Stimulated activated CD4-positive, alpha-beta T cell treated with anti-CD3 and anti-CD28 coated beads, Interleukin-2, amount 100 ng/mL, for 4 hours (primary cell): ENCODE results near the gene NVL.

Experiments used
- DNase-seq: peaks from one replicate; pipeline ENCODE4 v3.0.0-alpha.2; 2020; ENCODE audit warnings: low read depth

NVL gene

DNA sequence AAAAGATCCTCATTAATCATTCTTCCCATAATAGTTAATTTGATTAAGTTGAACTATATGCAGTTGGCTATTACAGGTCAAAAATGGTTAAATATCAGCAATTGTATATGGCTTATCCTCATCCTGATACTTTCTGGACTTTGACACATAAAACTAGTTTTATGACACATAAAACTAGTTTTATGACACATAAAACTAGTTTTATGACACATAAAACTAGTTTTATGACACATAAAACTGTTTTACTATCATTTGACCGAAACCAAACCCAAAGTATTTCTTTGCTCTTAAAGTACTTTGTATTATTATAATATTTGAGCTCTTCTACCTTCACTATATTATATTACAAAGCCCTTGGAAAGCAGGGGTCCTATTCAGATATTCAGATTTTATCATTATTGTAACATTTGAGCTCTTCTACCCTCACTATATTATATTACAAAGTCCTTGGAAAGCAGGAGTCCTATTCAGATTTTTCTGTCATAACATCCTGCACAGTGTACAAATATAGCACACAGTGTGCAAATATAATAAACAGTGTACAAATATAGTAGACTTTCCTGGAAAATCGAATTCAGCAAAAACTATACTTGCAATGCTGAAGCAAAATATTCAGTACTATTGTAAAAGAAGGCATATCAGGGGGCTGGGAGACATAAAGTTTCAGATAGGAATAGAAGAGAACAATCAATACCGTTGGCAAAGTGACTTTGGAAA, 53.0 kb downstream of the NVL start:
- no peak for DNase-seq

- DNase-seq, result no peak
These were observed 54.9 kb downstream of the NVL start for GRCh38 chr1:224274970-224275626.

- no peak for DNase-seq
These were observed 56.3 kb downstream of the NVL start for GRCh38 chr1:224273641-224274040.

- no peak for DNase-seq
These were observed 58.9 kb downstream of the NVL start for GRCh38 chr1:224271106-224271505.

DNA sequence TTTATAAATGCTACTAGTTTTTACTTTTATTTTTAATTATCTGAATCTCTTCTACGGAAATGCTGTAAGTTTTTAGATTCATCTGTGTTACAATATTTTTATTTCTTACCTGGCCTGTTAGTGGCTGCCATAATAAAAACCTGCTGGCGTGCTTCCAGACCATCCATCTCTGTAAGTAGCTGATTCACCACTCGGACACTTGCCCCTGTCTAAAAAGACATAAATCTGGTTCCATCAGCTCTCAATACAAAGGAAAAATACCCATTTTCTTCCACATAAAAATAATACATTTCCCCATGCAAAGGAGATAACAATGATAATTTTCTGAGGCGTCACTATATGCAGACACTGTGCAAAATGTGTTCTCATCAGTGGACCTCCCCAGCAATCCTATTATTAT, 62.0 kb downstream of the NVL start:
- no peak for DNase-seq

GRCh38 chr1:224266915-224267856, 62.8 kb downstream of the NVL start:
- DNase-seq, result no peak

DNA sequence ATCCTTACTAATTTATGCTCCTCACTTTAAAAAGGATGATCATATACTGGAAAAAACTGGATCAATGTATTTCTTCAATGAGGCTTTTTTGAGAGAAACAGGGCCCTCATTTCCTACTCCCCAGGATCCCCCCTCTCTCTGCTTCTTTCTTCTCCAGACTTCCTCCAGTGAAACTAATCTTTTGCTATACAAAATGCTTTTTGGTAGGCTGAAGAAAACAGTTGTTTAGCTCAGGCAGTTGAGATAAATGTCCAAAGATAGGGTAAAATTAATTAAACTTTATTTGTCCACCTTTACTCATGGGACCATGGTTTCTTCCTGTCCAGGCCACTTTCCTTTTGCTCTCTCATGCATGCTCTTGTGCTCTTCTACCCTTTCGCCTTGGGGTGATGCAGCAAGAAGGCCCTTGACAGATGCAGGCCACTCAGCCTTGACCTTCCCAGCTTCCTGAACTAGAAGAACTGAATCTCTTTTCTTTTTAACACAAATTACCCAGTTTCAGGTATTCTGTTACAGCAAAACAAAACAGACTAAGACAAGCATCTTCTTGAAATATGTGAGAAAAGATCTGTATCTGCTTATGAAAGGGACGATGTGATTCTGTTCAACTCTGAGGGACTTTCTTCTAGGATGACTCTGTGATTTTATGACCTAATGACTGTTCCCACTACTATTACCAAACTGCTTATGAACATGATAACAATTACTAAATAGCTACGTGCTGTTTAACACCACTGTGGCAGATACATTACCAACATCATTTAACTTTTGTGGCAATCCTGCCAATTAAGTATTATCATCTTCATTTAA, 63.7 kb downstream of the NVL start:
- DNase-seq, result no peak

DNA sequence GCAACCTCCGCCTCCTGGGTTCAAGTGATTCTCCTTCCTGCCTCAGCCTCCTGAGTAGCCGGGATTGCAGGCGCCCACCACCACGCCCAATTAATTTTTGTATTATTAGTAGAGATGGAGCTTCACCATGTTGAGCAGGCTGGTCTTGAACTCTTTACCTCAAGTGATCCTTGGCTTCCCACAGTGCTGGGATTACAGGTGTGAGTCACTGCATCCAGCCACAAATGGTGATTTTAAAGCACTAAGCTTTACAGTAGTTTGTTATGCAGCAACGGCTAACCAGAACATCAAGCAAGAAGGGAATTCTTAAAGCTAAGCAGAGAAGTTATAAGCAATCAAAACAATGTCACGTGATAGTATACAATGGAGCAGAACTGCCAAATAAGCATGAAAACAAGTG, 65.7 kb downstream of the NVL start:
- no peak for DNase-seq

GRCh38 chr1:224262373-224263054, 67.5 kb downstream of the NVL start:
- no peak for DNase-seq

DNA sequence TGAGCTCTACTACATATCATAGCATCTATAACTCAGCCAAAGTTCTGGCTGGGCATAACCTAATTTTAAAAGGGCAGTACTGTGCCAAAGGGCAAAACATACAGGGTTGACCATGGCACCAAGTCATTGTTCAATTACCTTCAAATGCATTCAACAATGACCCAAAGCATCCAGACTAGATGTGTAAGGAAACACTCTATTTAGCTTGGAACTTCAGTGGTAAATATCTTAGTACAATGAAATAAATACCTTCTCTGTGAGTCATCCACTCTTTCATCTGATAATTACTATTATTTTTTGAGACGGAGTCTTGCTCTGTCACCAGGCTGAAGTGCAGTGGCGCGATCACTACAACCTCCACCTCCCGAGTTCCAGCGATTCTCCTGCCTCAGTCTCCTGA, 70.0 kb downstream of the NVL start:
- DNase-seq, result no peak

DNA sequence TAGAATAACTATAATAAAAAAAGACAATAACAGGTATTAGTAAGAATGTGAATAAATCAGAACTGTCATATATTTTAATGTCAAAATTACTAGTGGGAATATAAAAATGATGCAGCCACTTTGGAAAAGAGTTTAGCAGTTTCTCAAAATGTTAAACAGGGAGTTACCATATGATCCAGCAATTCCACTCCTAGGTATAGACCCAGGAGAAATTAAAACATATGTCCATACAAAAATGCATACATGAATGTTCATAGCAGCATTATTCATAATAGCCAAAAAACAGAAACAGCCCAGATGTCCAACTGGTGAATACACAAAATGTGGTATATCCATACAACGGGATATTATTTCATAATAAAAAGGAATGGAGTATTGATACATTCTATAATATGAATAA, 71.6 kb downstream of the NVL start:
- DNase-seq, result no peak

- DNase-seq, result no peak
These were observed 73.3 kb downstream of the NVL start for GRCh38 chr1:224256640-224257039.

GRCh38 chr1:224253721-224254120, 76.3 kb downstream of the NVL start:
- DNase-seq, result no peak

- DNase-seq, result no peak
These were observed 77.5 kb downstream of the NVL start for GRCh38 chr1:224252479-224252878.

- DNase-seq, result no peak
These were observed 78.2 kb downstream of the NVL start for GRCh38 chr1:224251741-224252146.

DNA sequence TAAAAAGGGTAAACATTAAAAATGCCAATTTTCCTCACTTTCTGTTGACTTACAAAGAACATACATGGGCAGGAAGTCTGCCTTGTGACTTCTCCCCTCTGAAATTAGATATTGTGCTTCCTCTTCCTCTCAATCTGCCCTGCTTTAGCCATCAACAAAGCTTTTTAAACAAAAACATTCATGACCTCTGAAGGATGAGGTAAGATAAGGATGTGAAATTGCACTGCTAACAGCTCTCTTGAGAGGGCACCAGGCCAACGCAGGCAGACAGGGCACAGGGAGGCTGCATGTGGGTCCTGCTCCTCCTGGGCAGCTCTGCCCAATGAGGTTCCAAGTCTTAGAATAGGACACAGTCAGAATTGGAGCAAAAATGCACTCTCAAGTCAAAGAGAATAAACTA, 84.8 kb downstream of the NVL start:
- no peak for DNase-seq

DNA sequence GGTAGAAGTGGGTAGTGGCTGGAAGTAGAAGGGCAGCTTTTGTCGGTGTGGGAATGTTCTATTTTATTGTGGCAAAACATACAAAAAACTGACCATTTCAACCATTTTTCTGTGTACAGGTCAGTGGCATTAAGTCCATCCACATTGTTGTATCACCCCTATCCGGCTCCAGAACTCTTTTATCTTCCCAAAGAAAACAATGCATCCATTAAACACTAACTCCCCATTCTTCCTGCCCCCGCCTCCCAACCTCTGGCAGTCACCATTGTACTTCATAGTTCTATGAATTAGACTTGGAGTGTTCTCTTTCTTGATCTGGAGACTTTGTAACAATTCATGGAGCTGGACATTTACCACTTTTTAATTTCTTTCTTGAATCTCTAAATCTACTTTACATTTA, 91.2 kb downstream of the NVL start:
- no peak for DNase-seq

DNA sequence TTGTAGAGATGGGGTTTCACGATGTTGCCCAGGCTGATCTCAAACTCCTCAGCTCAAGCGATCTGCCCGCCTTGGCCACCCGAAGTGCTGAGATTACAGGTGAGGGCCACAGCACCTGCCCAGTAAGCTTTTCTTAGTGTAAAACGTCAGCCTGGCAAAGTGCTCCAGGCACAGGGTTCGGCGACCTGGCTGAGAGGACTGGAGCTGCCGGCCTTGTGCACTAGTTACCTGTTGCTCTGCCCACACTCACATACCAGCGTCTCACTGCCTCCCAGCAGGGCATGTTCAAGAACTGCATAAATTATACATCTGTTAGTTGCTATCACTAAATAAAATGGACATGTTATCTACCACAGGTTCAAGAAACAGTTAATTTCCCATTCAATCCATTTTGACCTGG, 91.8 kb downstream of the NVL start:
- no peak for DNase-seq

DNA sequence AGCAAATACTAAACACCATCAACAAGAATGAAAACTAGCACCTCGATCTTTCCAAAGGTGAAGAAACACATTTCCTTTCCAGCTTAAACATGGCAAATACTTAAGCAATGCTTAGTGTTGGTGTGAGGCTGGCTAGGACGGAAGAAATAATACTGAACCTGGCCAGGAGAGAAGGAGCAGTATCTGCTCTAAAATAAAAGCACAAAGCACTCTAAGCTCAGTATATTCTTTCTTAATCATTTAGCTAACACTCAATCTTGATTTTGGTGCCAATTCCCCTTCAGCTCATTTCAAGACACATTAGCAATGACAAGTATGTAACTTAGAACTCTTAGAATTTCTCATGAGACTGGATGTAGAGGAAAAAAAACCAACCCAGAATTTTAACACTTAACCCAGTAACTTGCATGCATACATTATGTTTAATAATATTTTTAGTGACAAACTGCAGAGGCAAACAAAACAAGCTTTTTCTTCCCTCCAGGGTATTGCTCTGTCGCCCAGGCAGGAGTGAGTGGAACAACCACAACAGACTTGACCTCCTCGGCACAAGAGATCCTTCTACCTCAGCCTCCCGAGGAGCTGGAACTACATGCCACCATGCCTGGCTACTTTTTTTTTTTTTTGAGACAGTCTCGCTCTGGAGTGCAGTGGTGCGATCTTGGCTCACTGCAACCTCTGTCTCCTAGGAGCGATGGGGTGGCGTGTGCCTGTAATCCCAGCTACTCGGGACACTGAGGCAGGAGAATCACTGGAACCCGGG, 92.7 kb downstream of the NVL start:
- DNase-seq, result no peak

DNA sequence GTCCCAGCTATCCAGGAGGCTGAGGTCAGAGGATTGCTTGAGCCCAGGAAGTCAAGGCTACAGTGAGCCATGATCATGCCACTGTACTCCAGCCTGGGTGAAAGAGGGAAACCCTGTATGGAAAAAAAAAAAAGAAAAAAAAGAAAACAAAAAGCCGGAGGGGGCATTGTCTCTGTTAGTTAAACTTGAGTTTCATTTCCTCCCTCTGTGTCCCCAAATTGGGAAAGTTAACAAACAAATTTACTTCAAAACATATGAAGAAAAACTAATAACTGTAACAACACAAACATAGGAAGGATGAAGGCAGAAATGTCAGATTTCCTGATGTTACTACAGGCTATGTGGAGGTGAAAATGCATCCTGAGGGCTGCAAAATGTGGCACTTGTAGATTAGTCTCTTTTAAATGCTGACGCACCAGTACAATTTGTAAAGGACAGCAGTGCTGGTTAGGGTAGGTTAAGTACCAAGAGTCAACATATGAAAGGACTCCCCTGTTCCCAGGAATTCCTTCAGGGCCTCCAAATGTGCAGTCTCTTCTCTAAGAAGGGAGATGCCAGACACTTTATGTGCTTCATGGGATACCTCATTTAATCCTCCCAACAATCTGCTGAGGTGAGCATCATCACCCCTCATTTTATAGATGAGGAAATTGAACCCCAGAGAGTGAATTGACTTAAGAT, 94.0 kb downstream of the NVL start:
- no peak for DNase-seq
